ENCODE results near the gene SFT2D1. TPM values are rescaled to one million over a fixed set of nuclear protein-coding genes. Genes with fewer than 3 reads are reported as not detected.
"Not testable (repeated sequence)": the region's sequence is repeated elsewhere in the genome, so short reads cannot be mapped to it uniquely, and the experiment has no call there.

SFT2D1 gene
- total and polyA plus RNA-seq, 3 donors from 2014 or later: 45.7 to 68.3 (median 64.6) TPM

DNA sequence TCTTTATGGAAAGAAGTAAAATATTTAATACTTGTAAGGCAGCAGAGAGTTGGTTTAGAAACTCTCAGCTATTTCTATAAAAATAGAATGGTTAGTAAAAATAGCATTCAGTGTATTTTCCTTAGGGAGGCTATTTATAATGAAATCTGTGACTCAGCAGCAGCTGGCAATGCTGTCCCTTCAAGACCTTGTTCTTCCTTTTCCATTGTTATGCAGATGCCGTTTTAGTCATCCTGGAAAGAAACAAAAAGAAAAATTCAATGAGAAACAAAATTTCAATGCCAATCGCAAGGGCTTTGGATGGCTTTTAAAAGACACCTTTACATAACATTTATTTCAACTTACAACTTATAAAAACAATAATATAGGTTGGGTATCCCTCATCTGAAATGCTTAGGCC is 22.9 kb upstream of the SFT2D1 start:
- intact Hi-C loops (cut with DNase I; ENCODE audit: low total_unique reads): no loop called here
- no peak for DNase-seq
- 34 to 40% methylated on average over 2 of the region's 2 CpGs for WGBS, 2 donors

DNA sequence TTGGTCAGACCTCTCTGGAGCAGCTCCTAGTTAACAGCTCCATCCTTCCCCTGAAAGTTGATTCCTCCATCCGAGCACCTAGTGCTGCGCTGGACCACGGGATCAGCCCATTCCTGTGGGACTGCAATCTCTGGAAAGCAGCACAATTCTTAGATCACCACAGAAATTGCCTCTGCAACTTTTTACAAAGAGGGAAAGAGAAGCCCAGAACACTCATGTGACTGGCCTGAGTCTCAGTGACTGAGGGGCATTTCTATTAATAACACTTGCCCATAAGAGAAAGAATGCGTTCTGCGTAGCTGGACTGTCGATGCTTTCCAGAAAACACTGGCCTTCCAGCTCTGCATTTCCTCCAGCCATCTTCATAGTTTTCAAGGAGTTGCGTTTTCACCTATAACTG is 22.1 kb upstream of the SFT2D1 start:
- Histone ChIP-seq H3K4me3 (no peak overlapping the region), H3K27me3 (no peaks in the 10 kb centered on the region), H3K9me3 (no peaks in the 10 kb centered on the region), H3K27ac (peak overlapping the region in 1 of 2 donors; percentile 64), H3K36me3 (ENCODE audit: low read depth, missing control alignments) (no peaks in the 10 kb centered on the region), H3K4me1 (peaks cover 9% of the 10 kb centered on the region)
- WGBS, 2 donors: 73 to 74% methylated on average over 7 of the region's 7 CpGs
- TF ChIP-seq POLR2A (IDR thresholded peaks at IDR 0.05): no peak
- TF ChIP-seq, protein P1, sequence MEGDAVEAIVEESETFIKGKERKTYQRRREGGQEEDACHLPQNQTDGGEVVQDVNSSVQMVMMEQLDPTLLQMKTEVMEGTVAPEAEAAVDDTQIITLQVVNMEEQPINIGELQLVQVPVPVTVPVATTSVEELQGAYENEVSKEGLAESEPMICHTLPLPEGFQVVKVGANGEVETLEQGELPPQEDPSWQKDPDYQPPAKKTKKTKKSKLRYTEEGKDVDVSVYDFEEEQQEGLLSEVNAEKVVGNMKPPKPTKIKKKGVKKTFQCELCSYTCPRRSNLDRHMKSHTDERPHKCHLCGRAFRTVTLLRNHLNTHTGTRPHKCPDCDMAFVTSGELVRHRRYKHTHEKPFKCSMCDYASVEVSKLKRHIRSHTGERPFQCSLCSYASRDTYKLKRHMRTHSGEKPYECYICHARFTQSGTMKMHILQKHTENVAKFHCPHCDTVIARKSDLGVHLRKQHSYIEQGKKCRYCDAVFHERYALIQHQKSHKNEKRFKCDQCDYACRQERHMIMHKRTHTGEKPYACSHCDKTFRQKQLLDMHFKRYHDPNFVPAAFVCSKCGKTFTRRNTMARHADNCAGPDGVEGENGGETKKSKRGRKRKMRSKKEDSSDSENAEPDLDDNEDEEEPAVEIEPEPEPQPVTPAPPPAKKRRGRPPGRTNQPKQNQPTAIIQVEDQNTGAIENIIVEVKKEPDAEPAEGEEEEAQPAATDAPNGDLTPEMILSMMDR (IDR thresholded peaks at IDR 0.05): no peak
- DNase-seq: no peak
- intact Hi-C loops (cut with DNase I; ENCODE audit: low total_unique reads): no loop called here

More for the DNA sequence above, 22.9 kb upstream of the SFT2D1 start:
- no peaks in the 10 kb centered on the region for H3K36me3 ChIP-seq (ENCODE audit: low read depth, missing control alignments)
- no peaks in the 10 kb centered on the region for H3K27me3 ChIP-seq
- no peak overlapping the region for H3K4me3 ChIP-seq
- H3K4me1 ChIP-seq: peaks cover 9% of the 10 kb centered on the region
- H3K9me3 ChIP-seq: no peaks in the 10 kb centered on the region
- TF ChIP-seq, protein P1 (IDR thresholded peaks at IDR 0.05): no peak
- TF ChIP-seq POLR2A (IDR thresholded peaks at IDR 0.05): no peak
- H3K27ac ChIP-seq: peak overlapping the region in 1 of 2 donors; percentile 64

DNA sequence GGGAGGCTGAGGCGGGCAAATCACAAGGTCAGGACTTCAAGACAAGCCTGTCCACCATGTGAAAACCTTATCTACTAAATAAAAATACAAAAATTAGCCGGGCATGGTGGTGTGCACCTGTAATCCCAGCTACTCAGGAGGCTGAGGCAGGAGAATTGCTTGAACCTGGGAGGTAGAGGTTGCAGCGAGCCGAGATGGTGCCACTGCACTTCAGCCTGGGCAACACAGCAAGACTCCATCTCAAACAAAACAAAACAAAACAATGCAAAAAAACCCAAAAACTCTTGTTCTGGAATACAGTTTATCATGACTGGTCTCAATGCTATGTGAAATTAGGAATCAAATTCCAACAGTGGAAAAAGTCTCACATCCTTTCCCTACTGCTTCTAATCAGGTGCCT is 20.1 kb upstream of the SFT2D1 start:
- H3K36me3 ChIP-seq (ENCODE audit: low read depth, missing control alignments); H3K9me3 ChIP-seq; H3K27me3 ChIP-seq; H3K4me3 ChIP-seq; intact Hi-C loops (cut with DNase I; ENCODE audit: low total_unique reads); H3K27ac ChIP-seq; H3K4me1 ChIP-seq; DNase-seq: not testable (repeated sequence)
- WGBS, 2 donors: 87 to 96% methylated on average over 4 of the region's 4 CpGs

DNA sequence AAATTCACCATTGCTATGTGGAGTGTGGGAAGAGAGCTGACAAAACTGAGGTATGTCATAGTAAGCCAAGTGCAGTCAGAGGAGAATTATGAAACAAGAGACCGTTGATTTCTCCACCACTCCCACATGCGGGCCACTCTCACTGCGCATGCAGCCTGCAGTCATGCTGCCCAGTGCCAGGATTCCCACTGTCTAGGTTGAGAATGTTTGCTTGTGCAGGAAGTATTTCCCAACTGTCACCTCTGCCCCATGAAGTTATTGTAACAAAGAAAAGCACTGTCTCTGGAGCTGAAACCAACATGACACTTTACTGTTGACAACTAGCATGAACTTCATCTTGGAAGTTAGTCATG is 18.7 kb upstream of the SFT2D1 start:
- 51 to 95% methylated on average over 3 of the region's 3 CpGs for WGBS, 2 donors
- no peaks in the 10 kb centered on the region for H3K9me3 ChIP-seq
- no peak overlapping the region for H3K4me3 ChIP-seq
- no peak for TF ChIP-seq POLR2A (IDR thresholded peaks at IDR 0.05)
- TF ChIP-seq, protein P1 (IDR thresholded peaks at IDR 0.05): no peak
- peaks cover 9% of the 10 kb centered on the region for H3K4me1 ChIP-seq
- no peaks in the 10 kb centered on the region for H3K36me3 ChIP-seq (ENCODE audit: low read depth, missing control alignments)
- DNase-seq: peak; percentile 63
- H3K27me3 ChIP-seq: no peaks in the 10 kb centered on the region
- no peak overlapping the region for H3K27ac ChIP-seq
- intact Hi-C loops (cut with DNase I; ENCODE audit: low total_unique reads): no loop called here

DNA sequence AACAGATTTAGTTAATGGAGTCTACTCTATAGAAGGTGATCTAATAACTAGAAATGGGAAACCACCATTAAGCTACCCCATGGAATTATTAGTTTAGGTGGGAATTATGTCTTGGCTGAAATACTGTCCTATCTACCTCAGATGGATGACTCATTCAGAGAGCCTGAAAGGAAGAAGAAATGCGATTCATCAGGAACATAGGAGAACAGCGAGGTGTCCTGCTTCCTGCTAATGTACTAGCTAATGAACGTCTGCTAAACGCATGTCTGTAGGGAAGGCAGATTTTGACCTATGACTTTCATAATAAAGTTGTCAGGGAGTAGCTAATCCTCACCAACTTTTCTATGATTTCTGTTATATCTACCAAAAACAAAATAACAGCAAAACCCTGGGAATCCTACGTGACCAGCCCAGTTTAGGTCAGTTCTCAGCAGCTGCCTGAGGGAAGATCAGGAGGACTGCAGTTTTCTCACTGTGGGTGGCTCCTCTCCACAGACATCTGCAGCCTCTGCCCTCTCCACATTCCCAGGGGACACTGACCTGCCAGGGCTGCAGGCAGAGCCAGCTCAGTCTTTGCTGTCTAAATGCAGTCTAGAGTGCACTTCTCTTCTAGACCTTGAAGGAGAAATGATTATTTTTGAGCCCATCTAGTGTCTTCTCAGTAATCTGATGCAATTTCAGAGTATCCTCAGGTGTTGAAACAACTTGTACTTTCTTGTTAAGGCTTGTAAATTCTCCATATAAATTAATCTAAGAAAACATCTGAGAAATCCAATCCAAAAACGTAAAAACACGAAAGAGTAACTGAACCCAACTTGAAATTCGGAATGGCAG is 18.1 kb upstream of the SFT2D1 start:
- 56 to 62% methylated on average over 8 of the region's 8 CpGs for WGBS, 2 donors

More for the DNA sequence above, 18.1 kb upstream of the SFT2D1 start:
- TF ChIP-seq, protein P1 (IDR thresholded peaks at IDR 0.05): no peak
- TF ChIP-seq POLR2A (IDR thresholded peaks at IDR 0.05): no peak
- no peak overlapping the region for H3K27ac ChIP-seq
- H3K9me3 ChIP-seq: no peaks in the 10 kb centered on the region
- peak; percentile 44 for DNase-seq
- no peak overlapping the region for H3K4me3 ChIP-seq
- H3K4me1 ChIP-seq: peaks cover 3% of the 10 kb centered on the region
- no peaks in the 10 kb centered on the region for H3K36me3 ChIP-seq (ENCODE audit: low read depth, missing control alignments)
- intact Hi-C loops (cut with DNase I; ENCODE audit: low total_unique reads): no loop called here
- no peaks in the 10 kb centered on the region for H3K27me3 ChIP-seq

Measured in testis (tissue), 3 donors.